B cell (primary cell): ENCODE measurements around the gene LRSAM1. TPM values are rescaled to one million over a fixed set of nuclear protein-coding genes. Genes with fewer than 3 reads are reported as not detected.

Experiments used
- ATAC-seq: fragments of 200-7000 bp; cut with Tn5 transposase; one replicate; pipeline ENCODE4 v1.10.0; 2021; ENCODE audit warnings: low read depth, mild to moderate bottlenecking, moderate number of reproducible peaks, moderate library complexity
- CTCF ChIA-PET: fragments of 350-600 bp; sonication (Branson Sonifier 250); formaldehyde crosslinking; loops from one replicate; lab custom pipeline; 2021; ENCODE audit warnings: antibody characterized with exemption, inconsistent platforms; lab: Charles Lee
- POLR2A ChIA-PET: fragments of 350-600 bp; sonication (Branson Sonifier 250); formaldehyde crosslinking; loops from one replicate; lab custom pipeline; 2021; ENCODE audit warnings: antibody characterized with exemption; lab: Charles Lee
- DNase-seq: peaks from one replicate; pipeline ENCODE4 v3.0.0; 2013
- H2AFZ ChIP-seq: 2 replicates; pipeline ENCODE4 v1.6.1; 2012; ENCODE audit warnings: mild to moderate bottlenecking, low read depth, low read length; ENCODE audit not compliant: insufficient read depth, poor library complexity, severe bottlenecking
- H3K27ac ChIP-seq, 2 donors: 1 replicate in 1 of 2; 2 replicates in 1 of 2; pipeline ENCODE4 v1.5.1; 2012 to 2013; ENCODE audit warnings: low read length in 2 of 2, mild to moderate bottlenecking in 2 of 2, moderate library complexity in 1 of 2
- H3K27me3 ChIP-seq, 4 experiments: fragments of 200-600 bp in 1 of 4; sonication (generic) in 1 of 4; replicated peaks in 1 of 4; 1 replicate in 2 of 4; 2 replicates in 2 of 4; pipeline versions ENCODE4 v1.6.1 to v1.7.0; 2013 to 2016; ENCODE audit warnings: low read length in 3 of 4, mild to moderate bottlenecking in 2 of 4, mixed read lengths in 1 of 4, moderate library complexity in 1 of 4; ENCODE audit not compliant: insufficient read depth in 4 of 4, control insufficient read depth in 3 of 4; ENCODE audit errors: control extremely low read depth in 1 of 4
- H3K36me3 ChIP-seq, 2 experiments: replicated peaks in 1 of 2; 1 replicate in 1 of 2; 2 replicates in 1 of 2; pipeline versions ENCODE4 v1.6.1 to v1.7.1; 2013; ENCODE audit warnings: low read length in 1 of 2; ENCODE audit not compliant: insufficient read depth in 2 of 2, control insufficient read depth in 1 of 2; ENCODE audit errors: control extremely low read depth in 1 of 2, extremely low read depth in 1 of 2
- H3K4me1 ChIP-seq, 2 donors: fragments of 200-600 bp in 1 of 2; sonication (generic) in 1 of 2; 1 replicate in 1 of 2; 2 replicates in 1 of 2; pipeline versions ENCODE4 v1.5.1 to v1.6.1; 2013 to 2017; ENCODE audit warnings: low read length in 2 of 2; ENCODE audit not compliant: control insufficient read depth in 2 of 2, insufficient read depth in 2 of 2
- H3K4me2 ChIP-seq: replicated peaks from 2 replicates; pipeline ENCODE3; 2012; ENCODE audit warnings: mild to moderate bottlenecking, low read depth, low read length; ENCODE audit not compliant: poor library complexity, severe bottlenecking
- H3K4me3 ChIP-seq, 5 experiments: fragments of 200-600 bp in 1 of 5; sonication (generic) in 1 of 5; 1 replicate in 3 of 5; 2 replicates in 2 of 5; pipeline versions ENCODE4 v1.5.1 to v1.7.0; 2011 to 2016; ENCODE audit warnings: low read length in 4 of 5, mild to moderate bottlenecking in 4 of 5, low read depth in 2 of 5, control low read depth in 1 of 5, moderate library complexity in 1 of 5; ENCODE audit not compliant: insufficient read depth in 1 of 5; ENCODE audit errors: control extremely low read depth in 1 of 5, extremely low read depth in 1 of 5
- H3K79me2 ChIP-seq: fragments of 200-600 bp; sonication (generic); one replicate; pipeline ENCODE4 v1.6.0; 2016; ENCODE audit warnings: low read length; ENCODE audit not compliant: control insufficient read depth, insufficient read depth
- H3K9ac ChIP-seq: fragments of 200-600 bp; sonication (generic); 2 replicates; pipeline ENCODE4 v1.6.1; 2017; ENCODE audit warnings: mild to moderate bottlenecking, low read length, moderate library complexity
- H3K9me3 ChIP-seq, 3 donors: one replicate each; pipeline versions ENCODE4 v1.6.1 to v1.7.1; 2013; ENCODE audit warnings: low read length in 2 of 3; ENCODE audit not compliant: control insufficient read depth in 2 of 3, insufficient read depth in 1 of 3; ENCODE audit errors: control extremely low read depth in 1 of 3
- H4K20me1 ChIP-seq: 2 replicates; pipeline ENCODE4 v1.6.0; 2012; ENCODE audit warnings: mild to moderate bottlenecking, low read length; ENCODE audit not compliant: insufficient read depth, control insufficient read depth, poor library complexity, severe bottlenecking
- H3K27ac Mint-ChIP-seq: one replicate; pipeline ENCODE4 v1.8.0; 2021; ENCODE audit warnings: mixed read lengths
- H3K27me3 Mint-ChIP-seq: one replicate; pipeline ENCODE4 v1.8.0; 2021; ENCODE audit warnings: mixed read lengths
- H3K4me1 Mint-ChIP-seq: one replicate; pipeline ENCODE4 v1.8.0; 2021; ENCODE audit warnings: mixed read lengths
- H3K4me3 Mint-ChIP-seq: one replicate; pipeline ENCODE4 v1.8.0; 2021; ENCODE audit warnings: mixed read lengths
- H3K9me3 Mint-ChIP-seq: one replicate; pipeline ENCODE4 v1.8.0; 2022; ENCODE audit warnings: mixed read lengths; ENCODE audit not compliant: insufficient read depth
- EZH2 ChIP-seq: IDR thresholded peaks from 2 replicates; pipeline ENCODE4 v1.6.1; 2012; ENCODE audit warnings: borderline replicate concordance, low read depth, mild to moderate bottlenecking, moderate library complexity, low read length; ENCODE audit not compliant: insufficient read depth, poor library complexity, severe bottlenecking
- WGBS: methylation state at CpG from one replicate; pipeline ENCODE4 v1.1.5; 2013; ENCODE audit warnings: missing lambda C conversion rate; ENCODE audit not compliant: insufficient coverage; 5-methylcytosine and 5-hydroxymethylcytosine counted together
- intact Hi-C: fragments of 100-400 bp; cut with micrococcal nuclease; formaldehyde crosslinking; loops from one replicate; pipeline ENCODE4 v1.10.0; 2022
- polyA plus RNA-seq: library from polyadenylated mRNA; depleted of rRNA; stranded (reverse); fragments of >200 nt; gene quantifications from 2 replicates; pipeline ENCODE4 v1.2.3, GENCODE V29; 2012
- small RNA-seq: library from RNA; depleted of rRNA; stranded (forward); fragments of <200 nt; gene quantifications from one replicate; pipeline ENCODE3, GENCODE V24; 2012; ENCODE audit warnings: low replicate concordance, low read depth; ENCODE audit not compliant: insufficient read length
- total RNA-seq, 2 donors: library from RNA; stranded (reverse); fragments of 120-200 nt in 1 of 2; gene quantifications; 1 replicate in 1 of 2; 2 replicates in 1 of 2; pipeline versions ENCODE4 v1.2.3 to v1.2.4, GENCODE V29; 2013 to 2022
- TF ChIP-seq, protein P1 (sequence below): fragments of 200-600 bp; IDR thresholded peaks from one replicate; pipeline ENCODE4 v1.8.0; 2022; ENCODE audit warnings: antibody characterized with exemption, mild to moderate bottlenecking

The LRSAM1 gene
- total and polyA plus RNA-seq, 2 donors (not counting 1 experiment from before 2014, with no cell fraction given), result 30.6 to 39.8 TPM

DNA sequence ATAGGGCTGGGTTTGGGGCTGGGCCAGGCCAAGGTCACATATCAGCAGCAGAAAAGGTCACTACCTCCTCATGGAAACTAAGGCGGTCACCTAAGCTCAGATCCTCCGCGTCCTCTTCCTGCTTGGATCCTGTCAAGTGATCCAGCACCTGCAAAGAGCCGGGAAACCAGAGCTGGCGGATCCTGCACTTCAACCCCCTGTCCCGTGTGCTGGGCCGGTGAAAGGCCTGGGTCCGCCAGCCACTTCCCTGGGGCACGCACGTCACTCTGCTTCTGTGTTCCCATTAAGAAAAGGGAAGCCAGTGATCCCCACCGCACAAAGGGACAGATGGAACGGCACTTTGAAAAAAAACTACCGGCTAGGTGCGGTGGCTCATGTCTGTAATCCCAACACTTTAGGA is 99.4 kb downstream of the LRSAM1 start:
- POLR2A ChIA-PET, result no interaction called here
- Mint-ChIP-seq H3K4me1 (peaks cover 3% of the 10 kb centered on the region), H3K27me3 (peaks cover 9% of the 10 kb centered on the region), H3K27ac (no peak overlapping the region), H3K4me3 (no peak overlapping the region), H3K9me3 (no peaks in the 10 kb centered on the region)
- no peak overlapping the region for H2AFZ ChIP-seq
- DNase-seq (no peak), ATAC-seq (no peak)
- H3K4me2 ChIP-seq, result no peak overlapping the region
- H3K4me1 ChIP-seq, result peaks cover 1 to 4% of the 10 kb centered on the region in 2 donors
- CTCF ChIA-PET, result no interaction called here
- no peaks in the 10 kb centered on the region for H4K20me1 ChIP-seq
- H3K27ac ChIP-seq, result no peak overlapping the region
- intact Hi-C loops, result no loop called here
- no peaks in the 10 kb centered on the region for H3K9me3 ChIP-seq
- H3K27me3 ChIP-seq, result no peaks in the 10 kb centered on the region
- TF ChIP-seq EZH2, result no peak
- TF ChIP-seq, protein P1, sequence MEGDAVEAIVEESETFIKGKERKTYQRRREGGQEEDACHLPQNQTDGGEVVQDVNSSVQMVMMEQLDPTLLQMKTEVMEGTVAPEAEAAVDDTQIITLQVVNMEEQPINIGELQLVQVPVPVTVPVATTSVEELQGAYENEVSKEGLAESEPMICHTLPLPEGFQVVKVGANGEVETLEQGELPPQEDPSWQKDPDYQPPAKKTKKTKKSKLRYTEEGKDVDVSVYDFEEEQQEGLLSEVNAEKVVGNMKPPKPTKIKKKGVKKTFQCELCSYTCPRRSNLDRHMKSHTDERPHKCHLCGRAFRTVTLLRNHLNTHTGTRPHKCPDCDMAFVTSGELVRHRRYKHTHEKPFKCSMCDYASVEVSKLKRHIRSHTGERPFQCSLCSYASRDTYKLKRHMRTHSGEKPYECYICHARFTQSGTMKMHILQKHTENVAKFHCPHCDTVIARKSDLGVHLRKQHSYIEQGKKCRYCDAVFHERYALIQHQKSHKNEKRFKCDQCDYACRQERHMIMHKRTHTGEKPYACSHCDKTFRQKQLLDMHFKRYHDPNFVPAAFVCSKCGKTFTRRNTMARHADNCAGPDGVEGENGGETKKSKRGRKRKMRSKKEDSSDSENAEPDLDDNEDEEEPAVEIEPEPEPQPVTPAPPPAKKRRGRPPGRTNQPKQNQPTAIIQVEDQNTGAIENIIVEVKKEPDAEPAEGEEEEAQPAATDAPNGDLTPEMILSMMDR, result no peak
- WGBS, result 92% methylated on average over 14 of the region's 14 CpGs
- H3K9ac ChIP-seq, result no peak overlapping the region
- H3K36me3 ChIP-seq, result no peaks in the 10 kb centered on the region
- H3K79me2 ChIP-seq, result no peaks in the 10 kb centered on the region
- no peak overlapping the region for H3K4me3 ChIP-seq

Small RNA genes lying within 50 kb of the gene (small RNA-seq; reads per million reads assigned to genes)
- not detected for gene RF00019
- gene SNORA65, result 44.2 reads per million, percentile 93 among the genes with 10 or more reads in this experiment

Other genes with a start within 250 kb of the LRSAM1 start
- gene GARNL3, start 186.7 kb upstream of the LRSAM1 start, total RNA-seq, result 10.7 and 12.6 TPM in 2 replicates
- 1.4 and 1.5 TPM in 2 replicates for gene GARNL3, start 186.7 kb upstream of the LRSAM1 start, polyA plus RNA-seq
- gene SLC2A8, start 54.3 kb upstream of the LRSAM1 start, total RNA-seq, result 14.2 and 18.7 TPM in 2 replicates
- 6.9 and 8.3 TPM in 2 replicates for gene SLC2A8, start 54.3 kb upstream of the LRSAM1 start, polyA plus RNA-seq
- 16.1 and 17.7 TPM in 2 replicates for gene ZNF79, start 27.1 kb upstream of the LRSAM1 start, total RNA-seq
- gene ZNF79, start 27.1 kb upstream of the LRSAM1 start, polyA plus RNA-seq, result 3.3 and 4.8 TPM in 2 replicates
- 1,232 and 1,334 TPM in 2 replicates for gene RPL12, start 104 bp upstream of the LRSAM1 start, total RNA-seq
- gene RPL12, start 104 bp upstream of the LRSAM1 start, polyA plus RNA-seq, result 3,459 and 4,444 TPM in 2 replicates
- gene STXBP1, start 160.8 kb downstream of the LRSAM1 start, total RNA-seq, result 0.62 and 0.78 TPM in 2 replicates
- 0.16 TPM in 1 of 2 replicates, not detected in the other for gene STXBP1, start 160.8 kb downstream of the LRSAM1 start, polyA plus RNA-seq